ENCODE results near the gene ATRN. TPM values are rescaled to one million over a fixed set of nuclear protein-coding genes. Genes with fewer than 3 reads are reported as not detected.

Gene ATRN
- total RNA-seq, 2 donors from 2014 or later, result 22.6 to 23.1 TPM

DNA sequence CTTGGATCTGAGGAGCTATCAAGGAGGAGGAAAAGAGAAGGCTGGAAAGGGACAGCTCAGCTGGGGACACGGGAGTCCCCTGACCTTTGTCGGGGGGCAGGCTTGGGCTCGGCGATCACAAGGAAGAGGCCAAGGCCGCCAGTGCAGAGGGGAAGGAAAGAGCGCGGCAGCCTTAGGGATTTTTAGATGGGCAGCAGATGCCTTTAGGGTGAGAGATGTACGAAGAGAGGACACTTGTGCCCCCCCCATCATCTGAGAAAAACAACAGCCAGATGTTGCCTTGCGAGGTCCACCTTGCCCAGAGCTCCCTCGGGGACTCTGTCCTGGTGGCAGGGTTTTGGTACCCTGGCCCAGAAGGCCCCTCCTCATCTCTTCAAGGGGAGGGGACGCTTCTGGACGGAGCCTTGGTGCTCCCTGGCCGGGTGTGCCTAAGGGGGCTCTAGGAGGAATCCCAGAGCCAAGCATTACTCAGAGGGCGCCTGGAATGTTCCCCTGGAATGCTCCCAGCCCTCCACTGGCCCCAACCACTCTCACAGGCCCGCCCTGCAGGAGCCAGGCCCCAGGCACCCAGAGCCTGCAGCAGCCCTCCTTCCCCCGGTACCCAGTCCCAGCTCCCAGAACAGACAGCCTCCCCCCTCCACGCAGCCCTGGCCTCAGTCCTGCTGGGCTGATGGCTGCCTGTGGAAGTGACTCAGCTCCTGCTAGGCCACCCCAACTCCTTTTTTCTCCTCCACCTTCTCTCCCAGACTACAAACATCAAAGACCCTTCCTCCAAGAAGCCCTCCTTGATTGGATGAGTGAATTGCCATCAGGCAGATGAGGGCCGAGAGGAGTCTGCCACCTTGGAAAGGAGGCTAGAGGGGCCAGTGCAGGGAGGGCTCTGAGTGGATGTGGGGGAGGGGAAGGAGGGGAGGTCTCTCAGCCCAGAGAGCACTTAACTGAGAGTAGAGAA is 209.2 kb downstream of the ATRN start:
- no peak for ATAC-seq
- intact Hi-C loops (cut with DNase I, micrococcal nuclease), result no loop called here
- peak in 1 of 2 donors; percentile 53 for DNase-seq

DNA sequence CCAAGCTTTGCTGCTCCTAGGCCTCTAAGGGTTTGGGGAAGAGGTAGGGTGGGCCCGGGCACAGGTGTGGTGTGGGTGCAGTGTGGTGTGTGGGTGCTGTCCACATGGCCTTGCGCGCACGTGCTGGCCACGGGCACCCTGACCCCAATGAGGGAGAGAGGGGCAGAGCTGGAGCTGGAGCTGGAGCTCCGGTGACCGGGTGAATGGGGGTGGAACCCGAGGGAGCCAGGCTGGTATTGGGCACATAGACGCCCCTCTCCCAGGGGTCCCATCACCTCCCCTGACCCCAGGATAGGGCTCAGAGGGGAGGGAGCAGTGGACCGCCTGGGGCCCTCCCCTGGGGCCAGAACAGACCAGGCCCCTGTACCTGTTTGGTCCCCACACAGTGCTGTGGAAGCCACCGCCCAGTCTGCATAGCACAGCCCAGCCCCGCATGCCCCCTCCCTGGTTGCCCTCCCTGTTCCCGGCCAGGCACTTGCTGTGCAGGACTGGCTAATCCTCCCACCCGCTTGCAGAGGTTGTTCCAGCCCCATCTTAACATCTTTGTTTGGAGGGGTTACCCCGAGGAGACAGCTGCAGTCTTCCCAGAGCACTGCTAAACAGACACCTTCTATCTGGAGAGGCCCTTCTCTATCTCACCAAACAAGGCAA is 210.0 kb downstream of the ATRN start:
- ATAC-seq (no peak), DNase-seq (no peak)
- intact Hi-C loops (cut with DNase I, micrococcal nuclease), result no loop called here

DNA sequence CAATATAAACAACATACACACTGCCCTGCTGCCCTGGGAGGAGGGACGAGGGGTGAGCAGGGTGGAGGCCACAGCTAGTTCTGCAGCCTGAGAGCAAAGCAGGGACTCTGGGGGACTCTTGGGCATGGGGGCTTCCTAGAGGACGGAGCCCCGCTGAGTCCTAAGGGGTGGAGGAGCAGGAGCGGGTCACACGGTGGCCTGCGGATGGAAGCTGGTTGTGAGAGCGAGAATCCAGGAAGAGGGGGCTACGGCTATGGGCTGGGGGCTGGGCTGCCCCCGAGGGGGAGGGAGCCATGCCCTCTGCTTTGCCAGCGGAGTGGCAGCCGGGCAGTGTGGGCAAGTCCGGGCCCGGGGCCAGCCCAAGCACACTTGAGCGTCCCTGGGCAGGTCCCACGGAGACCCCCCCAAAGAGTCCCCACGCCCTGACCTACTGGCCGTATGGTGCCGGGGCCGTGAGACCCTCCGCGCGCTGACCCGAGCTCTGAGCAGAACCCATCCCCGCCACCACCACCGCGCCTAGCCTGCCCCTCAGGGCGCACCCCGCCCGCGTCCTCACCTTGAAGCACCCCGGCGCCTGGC is 210.6 kb downstream of the ATRN start:
- DNase-seq (no peak), ATAC-seq (no peak)
- intact Hi-C loops (cut with DNase I, micrococcal nuclease), result no loop called here

DNA sequence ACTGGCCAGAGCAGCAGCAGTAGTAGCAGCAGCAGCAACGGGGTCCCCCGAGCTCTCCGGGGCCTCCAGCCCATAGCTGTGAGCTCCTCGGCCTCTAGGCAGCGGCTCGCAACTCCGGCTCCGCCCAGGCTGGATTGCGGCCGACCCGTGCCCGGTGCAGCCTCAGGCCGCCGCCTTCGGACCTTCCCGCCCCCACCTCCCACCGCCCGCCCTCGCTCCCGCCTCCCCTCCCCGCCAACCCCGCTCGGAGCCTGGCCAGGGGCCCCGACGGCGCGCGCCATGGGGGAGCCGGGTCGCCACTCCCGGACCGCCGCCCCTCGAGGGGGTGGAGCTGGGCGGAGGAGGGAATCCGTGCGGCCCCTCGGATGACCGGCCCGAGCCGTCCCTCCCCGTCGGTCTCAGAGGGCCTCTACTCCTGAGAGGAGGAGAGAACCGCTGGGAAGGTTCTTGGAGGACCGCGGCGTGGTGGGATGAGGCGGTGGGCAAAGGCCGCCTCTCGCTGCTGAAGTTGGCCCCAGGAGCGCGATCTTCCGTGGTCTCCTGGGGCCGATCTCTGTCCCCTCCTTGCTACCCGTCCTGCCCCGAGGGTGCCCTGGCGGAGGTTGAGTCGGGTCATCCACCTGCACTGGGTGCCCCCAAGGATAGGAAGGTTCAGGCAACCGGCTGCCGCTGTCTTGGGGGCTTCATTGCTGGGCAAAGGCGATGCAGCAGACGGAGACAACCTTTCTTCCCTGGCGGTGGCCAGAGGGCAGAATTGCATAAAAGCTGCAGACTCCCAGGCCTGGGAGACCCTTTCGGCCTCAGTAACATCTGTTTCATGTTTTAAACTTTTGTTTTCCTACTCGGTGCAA is 211.3 kb downstream of the ATRN start, which contains the start of gene ADAM33:
Gene ADAM33 (minus strand): TSS at position 80 of the 851 bp plus-strand sequence. CDS start 6 bp downstream, at position 74.
- intact Hi-C loops (cut with DNase I, micrococcal nuclease), result no loop called here
- DNase-seq, result peak in 1 of 2 donors; percentile 29
- peak; percentile 29 for ATAC-seq

DNA sequence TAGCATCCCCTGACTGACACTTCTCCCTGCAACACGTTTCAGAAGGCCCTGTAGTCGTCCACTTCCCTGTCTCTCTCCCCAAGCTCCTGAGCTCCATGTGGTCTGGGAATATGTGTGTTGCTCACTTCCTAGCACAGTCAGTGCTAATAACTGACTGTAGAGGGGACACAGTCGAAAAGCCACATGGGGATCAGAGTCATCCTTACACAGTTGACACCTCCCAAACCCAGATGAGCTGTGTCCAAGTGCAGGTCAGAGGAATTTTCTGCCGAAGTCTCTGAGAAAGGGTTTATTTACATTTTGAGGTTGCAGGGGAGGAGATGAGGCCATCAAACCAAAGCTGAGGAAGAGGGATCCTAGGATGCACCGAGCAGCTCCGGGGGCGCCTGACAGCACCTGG is 214.5 kb downstream of the ATRN start:
- intact Hi-C loops (cut with DNase I, micrococcal nuclease), result no loop called here
- DNase-seq (no peak), ATAC-seq (no peak)

DNA sequence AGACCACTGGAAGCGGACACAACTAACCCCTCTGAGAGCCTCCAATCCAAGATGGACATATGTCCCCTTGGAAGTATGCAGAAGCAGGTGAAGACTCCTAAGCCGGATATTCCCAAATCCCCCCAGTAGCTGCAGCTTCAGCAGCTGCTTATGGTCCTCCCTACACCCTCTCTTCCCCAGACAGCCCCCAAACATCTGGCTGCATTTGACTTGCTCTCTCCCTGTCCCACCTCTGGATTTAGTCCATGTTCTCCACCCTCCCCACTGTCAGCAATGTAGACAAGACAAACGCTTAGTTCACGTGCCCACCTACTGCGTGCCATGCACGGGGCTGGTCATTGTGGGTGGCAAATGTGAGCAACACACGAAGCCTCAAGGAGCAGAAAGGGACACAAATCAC is 215.6 kb downstream of the ATRN start:
- no peak for ATAC-seq
- intact Hi-C loops (cut with DNase I, micrococcal nuclease), result no loop called here
- no peak for DNase-seq

DNA sequence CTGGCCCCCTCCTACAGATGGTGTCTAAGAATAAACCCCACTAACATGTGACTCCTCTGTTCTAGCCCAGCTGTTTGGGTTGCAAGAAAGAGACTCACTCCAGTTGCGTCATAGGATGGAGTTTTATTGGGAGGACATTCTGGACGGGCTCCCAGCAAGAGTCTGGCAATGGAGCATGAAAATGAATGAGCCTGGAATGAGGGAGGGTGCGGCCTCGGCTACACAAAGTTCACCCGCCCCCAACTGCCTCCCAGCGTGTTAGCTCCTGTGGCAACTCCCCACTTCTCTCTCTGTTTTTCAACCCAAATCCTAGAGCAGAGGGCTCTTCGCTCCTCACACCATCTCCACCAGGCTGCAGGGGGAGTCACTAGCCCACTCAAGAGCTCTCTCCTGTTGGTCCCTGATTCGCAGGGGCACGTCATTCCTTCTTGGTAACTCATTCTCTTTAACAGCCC is 216.1 kb downstream of the ATRN start:
- peak; percentile 90 for ATAC-seq
- intact Hi-C loops (cut with DNase I, micrococcal nuclease), result no loop called here

DNA sequence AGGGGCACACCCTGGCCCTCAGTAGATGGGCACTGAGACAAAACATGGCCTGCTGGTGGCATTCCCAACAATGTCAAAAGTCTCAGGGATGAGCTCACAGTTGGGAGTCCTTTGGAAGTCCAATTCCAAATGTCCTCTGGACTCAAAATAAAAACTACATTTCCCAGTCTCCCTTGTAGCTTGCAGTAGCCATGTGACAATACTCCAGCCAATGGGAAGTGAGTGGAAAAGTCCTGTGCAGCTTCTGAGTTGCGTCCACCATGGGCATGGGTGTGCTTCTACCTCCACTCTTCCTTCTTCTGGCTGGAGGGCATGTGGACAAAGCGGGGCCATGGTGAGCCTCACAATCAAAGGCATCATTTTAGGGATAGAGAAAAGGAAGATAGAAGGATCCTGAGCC is 216.8 kb downstream of the ATRN start:
- ATAC-seq, result peak; percentile 60
- intact Hi-C loops (cut with DNase I, micrococcal nuclease), result no loop called here
- no peak for DNase-seq

More for the DNA sequence above, 216.1 kb downstream of the ATRN start:
- peak; percentile 66 to 80 for DNase-seq

DNA sequence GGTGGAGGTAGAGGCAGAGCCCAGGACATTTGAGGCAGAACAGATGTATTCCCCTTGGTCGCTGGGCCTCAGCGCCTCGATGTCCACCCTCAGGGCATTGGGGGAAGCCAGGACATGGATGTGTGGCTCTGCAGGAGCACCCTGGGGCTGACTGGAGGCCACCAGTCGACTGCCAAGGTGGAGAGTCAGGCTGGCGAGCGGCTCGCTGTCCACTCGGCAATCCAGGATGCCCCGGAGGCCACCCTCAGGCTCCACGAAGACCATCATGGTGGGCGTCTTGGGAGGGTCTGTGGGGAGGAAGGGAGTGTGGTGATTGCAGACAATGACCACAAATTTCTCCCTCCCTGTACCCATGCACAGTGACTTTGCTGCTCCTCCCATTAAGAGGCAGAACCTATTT is 219.2 kb downstream of the ATRN start:
- intact Hi-C loops (cut with DNase I, micrococcal nuclease), result no loop called here
- ATAC-seq (no peak), DNase-seq (no peak)

DNA sequence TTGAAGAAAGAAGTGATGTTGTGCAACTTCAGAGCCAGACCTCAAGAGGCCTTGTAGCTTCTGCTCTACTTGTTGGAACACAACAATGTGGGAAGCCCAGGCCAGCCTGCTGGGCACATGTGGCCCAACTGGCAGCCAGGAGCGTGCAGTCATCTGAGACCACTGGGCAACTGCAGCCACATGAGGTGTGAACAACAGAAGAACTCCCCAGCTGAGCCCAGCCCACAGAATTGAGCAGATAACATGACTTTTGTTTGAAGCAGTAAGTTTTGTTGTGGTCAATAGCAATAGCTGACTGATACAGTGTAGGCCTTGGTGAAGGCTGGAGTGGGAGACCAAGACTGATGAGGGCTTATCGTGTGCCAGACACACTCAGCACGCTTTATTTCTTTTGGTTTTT is 219.6 kb downstream of the ATRN start:
- ATAC-seq (no peak), DNase-seq (no peak)
- intact Hi-C loops (cut with DNase I, micrococcal nuclease), result no loop called here

DNA sequence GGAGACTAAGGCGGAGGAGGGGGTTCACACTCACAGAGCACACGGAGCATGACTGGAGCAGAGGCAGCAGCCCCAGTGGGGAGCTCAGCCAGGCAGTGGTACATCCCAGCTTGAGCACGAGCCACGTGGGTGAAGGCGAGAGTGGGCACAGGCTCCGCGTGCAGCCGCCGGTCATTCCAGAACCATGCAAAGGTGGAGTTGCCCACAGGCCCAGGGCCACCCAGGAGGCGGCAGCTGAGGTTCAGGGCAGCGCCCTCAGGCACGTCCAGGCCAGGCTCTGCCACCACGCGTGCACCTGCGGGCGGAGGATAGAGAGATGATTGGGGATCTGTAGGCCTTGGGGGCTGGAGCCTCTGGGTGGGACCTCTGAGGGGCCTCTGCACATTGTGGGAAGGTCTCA is 220.5 kb downstream of the ATRN start:
- DNase-seq (no peak), ATAC-seq (no peak)
- intact Hi-C loops (cut with DNase I, micrococcal nuclease), result no loop called here

DNA sequence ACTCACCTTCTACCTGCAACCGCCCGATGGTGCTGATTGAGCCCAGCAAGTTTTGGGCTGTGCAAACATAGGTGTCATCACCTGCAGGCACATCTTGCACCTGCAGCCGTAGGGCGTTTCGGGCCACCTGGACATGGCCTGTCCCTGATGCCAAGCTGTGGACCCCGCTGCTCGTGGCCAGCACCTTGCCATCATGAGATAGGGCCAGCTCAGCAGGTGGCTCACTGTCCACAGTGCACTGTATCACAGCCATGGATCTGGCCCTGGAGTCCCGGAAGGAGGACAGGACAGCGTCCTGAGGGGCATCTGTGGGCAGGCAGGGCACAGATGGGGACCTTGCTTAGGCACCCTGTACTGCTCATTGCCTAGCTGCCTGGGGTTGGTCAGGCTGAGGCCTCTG is 221.1 kb downstream of the ATRN start:
- DNase-seq (no peak), ATAC-seq (no peak)
- intact Hi-C loops (cut with DNase I, micrococcal nuclease), result no loop called here

DNA sequence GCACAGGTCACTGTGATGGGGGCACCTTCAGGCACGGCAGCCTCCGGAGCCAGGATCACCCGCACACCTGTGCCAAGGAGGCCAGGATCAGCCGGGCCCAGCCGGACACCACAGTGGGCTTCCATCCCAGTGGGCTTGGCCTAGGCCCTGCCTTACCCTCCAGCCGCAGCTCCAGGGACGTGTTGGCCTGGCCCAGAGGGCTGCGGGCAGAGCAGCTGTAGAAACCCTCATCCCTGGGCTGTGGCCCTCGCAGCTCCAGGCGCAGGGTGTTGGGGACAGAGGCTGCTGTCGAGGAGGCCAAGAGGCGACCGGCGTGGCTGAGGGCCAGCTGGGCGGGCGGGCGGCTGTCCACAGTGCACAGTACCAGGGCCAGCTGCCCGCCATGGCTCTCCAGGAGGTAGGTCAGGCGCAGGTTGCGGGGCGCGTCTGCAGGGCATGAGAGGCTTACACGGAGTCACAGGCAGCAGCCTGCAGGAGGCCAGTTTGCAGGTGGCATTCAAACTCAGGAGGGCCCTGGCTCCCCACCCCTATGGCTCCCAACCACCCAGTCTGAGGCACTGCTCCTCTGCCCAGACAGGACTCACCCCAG is 222.0 kb downstream of the ATRN start:
- no peak for DNase-seq
- no peak for ATAC-seq
- intact Hi-C loops (cut with DNase I, micrococcal nuclease), result no loop called here

DNA sequence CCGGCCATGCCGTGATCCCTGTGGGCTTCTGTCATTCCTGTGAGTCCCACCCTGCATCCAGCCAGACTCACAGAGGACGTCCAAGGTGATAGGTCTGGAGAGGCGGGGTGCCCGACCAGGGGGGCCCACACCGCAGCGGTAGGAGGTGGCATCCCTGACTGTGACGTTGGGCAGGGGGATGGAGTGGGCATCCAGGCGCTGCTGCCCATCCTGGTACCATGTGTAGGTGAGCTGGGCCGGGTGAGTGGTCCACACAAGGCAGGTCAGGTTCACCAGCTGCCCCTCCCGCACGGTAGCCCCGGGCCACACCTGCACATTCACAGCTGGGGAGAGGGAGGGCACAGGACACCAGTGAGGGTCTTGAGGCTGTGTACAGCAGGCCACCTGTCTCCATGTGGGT is 222.6 kb downstream of the ATRN start:
- intact Hi-C loops (cut with DNase I, micrococcal nuclease), result no loop called here
- DNase-seq (no peak), ATAC-seq (no peak)

DNA sequence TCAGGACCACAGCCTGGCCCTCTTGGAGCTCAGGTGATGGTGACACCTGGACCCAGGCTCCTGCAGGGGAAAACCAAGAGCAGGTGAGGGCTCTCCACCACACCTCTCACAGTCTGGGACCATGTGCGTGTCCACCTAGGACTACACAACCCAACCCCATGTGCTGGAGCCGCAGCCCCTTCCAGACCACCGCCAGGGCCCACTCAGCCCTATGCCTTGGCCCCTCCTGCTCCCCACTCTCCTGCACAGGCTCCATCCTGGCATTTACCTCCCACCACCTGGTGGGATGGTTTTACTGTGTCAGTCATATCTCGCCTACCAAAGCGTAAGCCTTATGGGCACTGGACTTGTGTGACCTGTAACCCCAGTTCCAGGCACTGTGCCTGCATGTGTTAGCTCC is 224.0 kb downstream of the ATRN start:
- no peak for DNase-seq
- intact Hi-C loops (cut with DNase I, micrococcal nuclease), result no loop called here
- no peak for ATAC-seq

DNA sequence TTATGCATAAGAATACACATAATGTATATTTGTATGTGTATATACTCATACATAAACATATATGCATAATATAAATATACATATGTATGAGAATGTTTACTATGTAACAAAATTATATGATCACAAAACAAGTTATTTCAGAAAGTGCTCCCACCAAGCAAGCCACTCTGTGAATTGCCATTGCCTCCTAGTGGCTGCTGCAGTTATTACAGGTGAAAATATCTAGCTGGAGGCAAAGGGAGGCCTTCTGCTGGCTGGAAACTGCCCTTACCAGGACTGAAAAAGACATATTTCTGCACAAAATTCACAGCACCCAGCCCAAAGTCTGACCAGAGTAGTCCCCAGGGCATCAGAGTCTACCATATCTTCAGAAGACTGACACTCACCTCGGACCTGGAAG is 225.4 kb downstream of the ATRN start:
- intact Hi-C loops (cut with DNase I, micrococcal nuclease), result no loop called here
- DNase-seq (no peak), ATAC-seq (no peak)

DNA sequence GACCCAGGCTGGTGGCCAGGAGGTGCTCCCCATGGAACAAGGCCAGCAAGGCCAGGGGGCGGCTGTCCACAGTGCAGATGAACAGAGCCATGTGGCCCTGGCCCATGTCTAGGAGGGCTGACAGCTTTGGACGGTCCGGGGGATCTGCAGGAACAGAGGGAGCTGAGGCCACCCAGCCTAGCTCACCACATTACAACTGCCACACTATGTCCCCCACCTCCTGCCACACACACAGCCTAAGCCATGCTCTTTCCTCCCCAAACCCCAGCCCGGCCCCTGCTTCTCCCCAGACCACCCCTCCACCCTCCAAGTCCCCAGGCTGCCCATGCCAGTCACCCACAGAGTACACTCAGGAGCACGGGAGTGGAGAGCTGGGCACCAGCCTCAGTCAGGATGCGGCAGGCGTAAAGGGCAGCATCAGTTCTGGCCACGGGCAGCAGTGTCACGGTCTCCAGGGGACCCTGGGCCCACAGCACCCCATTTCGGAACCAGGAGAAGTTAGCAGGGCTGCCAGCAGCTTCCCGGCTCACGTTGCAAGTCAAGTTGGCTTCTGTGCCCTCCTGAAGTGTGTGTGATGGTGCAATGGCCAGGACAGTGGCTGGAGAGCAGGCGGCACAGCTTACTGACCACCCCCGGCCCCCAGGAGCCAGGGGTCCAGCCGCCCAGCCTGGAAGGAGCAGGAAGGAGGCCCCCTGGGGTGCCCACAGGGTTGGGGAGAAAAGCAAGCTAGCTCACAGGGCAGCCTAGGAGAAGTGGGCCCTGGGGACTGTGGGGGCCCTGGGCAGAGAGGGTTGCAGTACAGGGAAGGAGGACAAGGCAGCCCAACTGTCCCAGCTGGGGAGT is 226.1 kb downstream of the ATRN start:
- no peak for ATAC-seq
- intact Hi-C loops (cut with DNase I, micrococcal nuclease), result no loop called here
- DNase-seq, result no peak

Measured in left colon (tissue), 2 donors.